PC-9 (cell line): Measurements from ENCODE around the gene ECI1.

Experiments used
- CTCF ChIP-seq: fragments of 200-600 bp; sonication (generic); conservative IDR thresholded peaks from 2 replicates; pipeline ENCODE4 v1.6.1; 2017; ENCODE audit warnings: mixed run types, antibody characterized with exemption, mild to moderate bottlenecking, moderate library complexity
- EZH2 ChIP-seq: fragments of 200-600 bp; sonication (generic); IDR thresholded peaks from 2 replicates; pipeline ENCODE4 v1.8.0; 2017; ENCODE audit warnings: antibody characterized with exemption, low read depth

GRCh38 chr16:2297506-2297860 lies 46.1 kb upstream of the ECI1 start:
- no peak for TF ChIP-seq CTCF
- no peak for TF ChIP-seq EZH2
